ENCODE data around the gene SPAG5.

The SPAG5 gene

GRCh38 chr17:28572259-28573039, 26.4 kb downstream of the SPAG5 start:
- no peak for DNase-seq

- peak; percentile 92 to 95 for DNase-seq
Observed at GRCh38 chr17:28571361-28572122, 27.3 kb downstream of the SPAG5 start, which contains the start of gene PIGS. PIGS (minus strand) TSS chr17:28571524; CDS start chr17:28571496, 28 bp downstream.

GRCh38 chr17:28570716-28571360, 28.0 kb downstream of the SPAG5 start:
- no peak for DNase-seq

- DNase-seq = no peak
Observed at GRCh38 chr17:28569446-28569845, 29.4 kb downstream of the SPAG5 start.

GRCh38 chr17:28567604-28568003, 31.2 kb downstream of the SPAG5 start:
- DNase-seq = no peak

- DNase-seq = no peak
Observed at GRCh38 chr17:28563475-28563874, 35.4 kb downstream of the SPAG5 start.

- no peak for DNase-seq
Observed at GRCh38 chr17:28555022-28555421, 43.8 kb downstream of the SPAG5 start.

- no peak for DNase-seq
Observed at GRCh38 chr17:28554565-28554964, 44.3 kb downstream of the SPAG5 start.

GRCh38 chr17:28553000-28553505, 45.8 kb downstream of the SPAG5 start:
- no peak for DNase-seq

GRCh38 chr17:28552176-28552999, 46.4 kb downstream of the SPAG5 start, which contains the start of gene UNC119:
UNC119 (minus strand) TSS chr17:28552624; CDS start chr17:28552557, 67 bp downstream.
- DNase-seq = peak; percentile 54 to 59

- DNase-seq = no peak
Observed at GRCh38 chr17:28551421-28552175, 47.2 kb downstream of the SPAG5 start.

GRCh38 chr17:28550858-28551257, 48.0 kb downstream of the SPAG5 start:
- DNase-seq = no peak

GRCh38 chr17:28549236-28550132, 49.3 kb downstream of the SPAG5 start:
- no peak for DNase-seq

GRCh38 chr17:28548417-28549130, 50.3 kb downstream of the SPAG5 start:
- DNase-seq = no peak

- DNase-seq = peak; percentile 7 to 56
Observed at GRCh38 chr17:28547623-28548416, 51.0 kb downstream of the SPAG5 start.

- no peak for DNase-seq
Observed at GRCh38 chr17:28547096-28547622, 51.7 kb downstream of the SPAG5 start.

GRCh38 chr17:28545787-28546415, 52.9 kb downstream of the SPAG5 start:
- DNase-seq = no peak

GRCh38 chr17:28545141-28545503, 53.7 kb downstream of the SPAG5 start:
- no peak for DNase-seq
